ENCODE measurements around the gene FAM174B.

The FAM174B gene

GRCh38 chr15:92599394-92599970 is 56.1 kb downstream of the FAM174B start:
- no peak for DNase-seq (ENCODE audit: low spot score)

- no peak for DNase-seq (ENCODE audit: low spot score)
These were observed 58.0 kb downstream of the FAM174B start for GRCh38 chr15:92597548-92597947.

- DNase-seq (ENCODE audit: low spot score): no peak
These were observed 59.0 kb downstream of the FAM174B start for GRCh38 chr15:92596623-92597022.

GRCh38 chr15:92595506-92596381 is 59.8 kb downstream of the FAM174B start:
- DNase-seq (ENCODE audit: low spot score): no peak

GRCh38 chr15:92591275-92591674 is 64.3 kb downstream of the FAM174B start:
- DNase-seq (ENCODE audit: low spot score): no peak

GRCh38 chr15:92586966-92587365 is 68.6 kb downstream of the FAM174B start:
- no peak for DNase-seq (ENCODE audit: low spot score)

GRCh38 chr15:92586383-92586942 is 69.1 kb downstream of the FAM174B start:
- no peak for DNase-seq (ENCODE audit: low spot score)

- DNase-seq (ENCODE audit: low spot score): no peak
These were observed 71.5 kb downstream of the FAM174B start for GRCh38 chr15:92584105-92584504.

- DNase-seq (ENCODE audit: low spot score): no peak
These were observed 72.2 kb downstream of the FAM174B start for GRCh38 chr15:92583096-92584034.

GRCh38 chr15:92582206-92582605 is 73.4 kb downstream of the FAM174B start:
- DNase-seq (ENCODE audit: low spot score): no peak

- DNase-seq (ENCODE audit: low spot score): no peak
These were observed 74.6 kb downstream of the FAM174B start for GRCh38 chr15:92580933-92581445.

- DNase-seq (ENCODE audit: low spot score): no peak
These were observed 75.1 kb downstream of the FAM174B start for GRCh38 chr15:92580521-92580920.

GRCh38 chr15:92579931-92580470 is 75.6 kb downstream of the FAM174B start:
- DNase-seq (ENCODE audit: low spot score): no peak

- no peak for DNase-seq (ENCODE audit: low spot score)
These were observed 76.1 kb downstream of the FAM174B start for GRCh38 chr15:92579486-92579885.

GRCh38 chr15:92578096-92578835 is 77.3 kb downstream of the FAM174B start:
- DNase-seq (ENCODE audit: low spot score): no peak

GRCh38 chr15:92576597-92577200 is 78.9 kb downstream of the FAM174B start:
- DNase-seq (ENCODE audit: low spot score): no peak

- no peak for DNase-seq (ENCODE audit: low spot score)
These were observed 81.0 kb downstream of the FAM174B start for GRCh38 chr15:92574566-92574965.

- DNase-seq (ENCODE audit: low spot score): no peak
These were observed 81.4 kb downstream of the FAM174B start for GRCh38 chr15:92574161-92574560.

- no peak for DNase-seq (ENCODE audit: low spot score)
These were observed 83.8 kb downstream of the FAM174B start for GRCh38 chr15:92571824-92572223.

- no peak for DNase-seq (ENCODE audit: low spot score)
These were observed 85.2 kb downstream of the FAM174B start for GRCh38 chr15:92570391-92570790.

Measured in RKO (cell line).